Measurements from ENCODE around the gene LDLRAD3.
"Not testable (repeated sequence)": the region's sequence is repeated elsewhere in the genome, so short reads cannot be mapped to it uniquely, and the experiment has no call there.

The LDLRAD3 gene

GRCh38 chr11:36038541-36038940 is 94.7 kb downstream of the LDLRAD3 start:
- TF ChIP-seq ZFX (IDR thresholded peaks at IDR 0.05; ENCODE audit: borderline replicate concordance) (no peak), CTCF (IDR thresholded peaks at IDR 0.05) (no peak)
- no peak overlapping the region for H3K27ac ChIP-seq

DNA sequence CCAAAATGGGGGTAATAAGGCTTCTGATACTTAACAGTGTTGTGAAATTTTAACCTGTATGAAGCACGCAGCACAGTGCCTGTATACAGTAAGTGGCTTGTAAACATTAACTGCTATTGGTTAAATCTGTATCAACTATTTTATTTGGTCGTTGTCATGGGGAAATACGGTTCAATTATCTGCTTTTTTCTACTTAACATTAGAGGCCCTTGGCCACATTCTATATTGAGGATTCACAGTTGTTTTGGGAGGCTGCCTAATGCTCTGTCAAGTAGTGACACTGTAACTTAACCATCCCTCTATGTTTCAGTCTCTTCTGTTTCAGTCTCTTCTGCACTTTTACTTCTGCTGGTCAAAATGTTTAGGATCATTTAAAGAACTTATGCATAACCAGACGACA is 95.6 kb downstream of the LDLRAD3 start:
- TF ChIP-seq ZFX (IDR thresholded peaks at IDR 0.05; ENCODE audit: borderline replicate concordance) = no peak
- no peak for TF ChIP-seq CTCF (IDR thresholded peaks at IDR 0.05)
- H3K27ac ChIP-seq = no peak overlapping the region

- TF ChIP-seq ZFX (IDR thresholded peaks at IDR 0.05; ENCODE audit: borderline replicate concordance) (no peak), CTCF (IDR thresholded peaks at IDR 0.05) (peak; percentile 49)
- H3K27ac ChIP-seq = no peak overlapping the region
Measured at GRCh38 chr11:36041988-36042611, 98.2 kb downstream of the LDLRAD3 start.

DNA sequence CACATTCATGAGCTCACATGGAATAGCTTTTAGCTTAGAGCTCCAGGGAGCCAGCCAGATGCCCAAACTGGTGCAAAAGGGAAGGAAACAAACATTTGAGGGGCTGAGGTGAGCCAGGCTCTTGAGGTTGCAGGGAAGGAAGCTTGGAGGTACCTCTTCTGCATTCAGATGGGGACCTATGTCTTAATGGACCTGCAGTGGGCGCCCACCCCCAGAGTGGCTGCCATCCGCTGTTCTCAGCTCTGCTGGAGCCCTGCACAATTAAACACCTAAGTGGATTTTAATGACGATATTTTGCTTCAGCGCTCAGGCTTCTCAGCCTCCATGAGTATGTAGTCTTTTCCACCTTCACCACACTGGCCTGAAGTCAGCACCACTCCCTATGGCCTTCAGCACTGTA is 100.8 kb downstream of the LDLRAD3 start:
- TF ChIP-seq CTCF (IDR thresholded peaks at IDR 0.05) = no peak
- H3K27ac ChIP-seq = no peak overlapping the region

DNA sequence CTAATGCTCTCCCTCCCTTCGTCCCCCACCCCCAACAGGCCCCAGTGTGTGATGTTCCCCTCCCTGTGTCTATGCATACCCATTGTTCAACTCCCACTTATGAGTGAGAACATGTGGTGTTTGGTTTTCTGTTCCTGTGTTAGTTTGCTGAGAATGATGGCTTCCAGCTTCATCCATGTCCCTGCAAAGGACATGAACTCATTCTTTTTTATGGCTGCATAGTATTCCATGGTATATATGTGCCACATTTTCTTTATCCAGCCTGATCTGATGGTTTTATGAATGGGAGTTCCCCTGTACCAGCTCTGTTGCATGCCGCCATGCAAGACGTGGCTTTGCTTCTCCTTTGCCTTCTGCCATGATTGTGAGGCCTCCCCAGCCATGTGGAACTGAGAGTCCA is 102.1 kb downstream of the LDLRAD3 start:
- H3K27ac ChIP-seq = not testable (repeated sequence)

DNA sequence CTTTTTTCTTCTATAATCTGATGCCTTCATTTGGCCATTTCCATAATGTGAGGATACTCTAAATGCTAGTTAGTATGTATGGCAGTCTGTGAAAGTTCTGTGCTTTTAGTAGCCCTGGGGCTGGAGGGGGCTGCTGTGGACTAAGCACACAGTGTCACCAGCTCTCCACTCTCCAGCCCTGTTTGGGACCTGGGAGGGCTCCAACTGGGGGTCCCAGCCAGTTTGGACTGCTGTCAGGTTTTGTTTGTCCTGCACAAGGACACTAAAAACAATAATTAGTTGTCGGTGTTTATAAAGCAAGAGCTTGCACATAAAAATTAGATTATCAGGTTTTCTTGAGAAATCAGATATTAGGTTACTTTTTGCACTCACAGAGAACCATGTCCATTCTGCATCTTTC is 103.1 kb downstream of the LDLRAD3 start:
- no peak overlapping the region for H3K27ac ChIP-seq
- no peak for TF ChIP-seq CTCF (IDR thresholded peaks at IDR 0.05)
- TF ChIP-seq ZFX (IDR thresholded peaks at IDR 0.05; ENCODE audit: borderline replicate concordance) = no peak

DNA sequence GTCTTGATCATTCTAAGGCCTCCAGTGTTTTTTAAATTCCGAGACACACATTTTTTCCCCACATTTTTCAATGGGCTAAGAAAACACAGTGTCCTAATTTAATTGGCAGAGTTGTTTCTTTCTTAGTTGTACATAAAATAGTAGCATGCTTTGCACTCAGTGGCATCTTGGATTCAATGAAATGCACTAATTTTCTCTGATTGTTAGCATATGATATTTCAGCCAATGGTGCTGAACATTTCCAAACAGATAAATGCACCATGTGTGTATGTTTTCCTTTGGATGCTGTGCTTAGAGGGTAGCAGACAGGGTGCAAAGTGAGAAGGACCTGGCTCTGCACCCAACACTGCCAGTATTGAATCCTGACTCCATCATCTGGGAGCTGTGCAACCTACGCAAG is 103.5 kb downstream of the LDLRAD3 start:
- TF ChIP-seq ZFX (IDR thresholded peaks at IDR 0.05; ENCODE audit: borderline replicate concordance) (no peak), CTCF (IDR thresholded peaks at IDR 0.05) (no peak)
- H3K27ac ChIP-seq = no peak overlapping the region

Data from 22Rv1 (cell line).